GM23248 (cell line): ENCODE data around the gene PLEKHH3. TPM values are rescaled to one million over a fixed set of nuclear protein-coding genes. Genes with fewer than 3 reads are reported as not detected.
"Not testable (repeated sequence)": the region's sequence is repeated elsewhere in the genome, so short reads cannot be mapped to it uniquely, and the experiment has no call there.

Experiments
- DNase-seq: peaks from one replicate; pipeline ENCODE4 v3.0.0-alpha.2; 2015
- H2AFZ ChIP-seq: fragments of 200-600 bp; sonication (generic); 2 replicates; pipeline ENCODE4 v1.6.1; 2016; ENCODE audit warnings: antibody characterized with exemption
- H3F3A ChIP-seq: fragments of 200-600 bp; sonication (generic); 2 replicates; pipeline ENCODE4 v1.6.1; 2016; ENCODE audit warnings: mild to moderate bottlenecking, antibody characterized with exemption, mixed run types; ENCODE audit not compliant: insufficient read depth
- H3K27ac ChIP-seq: fragments of 200-600 bp; sonication (generic); 2 replicates; pipeline ENCODE4 v1.5.1; 2016; ENCODE audit warnings: mild to moderate bottlenecking
- H3K27me3 ChIP-seq: fragments of 200-600 bp; sonication (generic); replicated peaks from 2 replicates; pipeline ENCODE4 v1.6.1; 2016; ENCODE audit warnings: mild to moderate bottlenecking; ENCODE audit not compliant: insufficient read depth
- H3K36me3 ChIP-seq: fragments of 200-600 bp; sonication (generic); 2 replicates; pipeline ENCODE4 v1.6.1; 2016; ENCODE audit warnings: low read depth, mild to moderate bottlenecking
- H3K4me1 ChIP-seq: fragments of 200-600 bp; sonication (generic); 2 replicates; pipeline ENCODE4 v1.6.1; 2016; ENCODE audit warnings: mild to moderate bottlenecking; ENCODE audit not compliant: insufficient read depth
- H3K4me2 ChIP-seq: fragments of 200-600 bp; sonication (generic); one replicate; pipeline ENCODE4 v1.6.1; 2016; ENCODE audit warnings: mild to moderate bottlenecking; ENCODE audit not compliant: unreplicated experiment
- H3K4me3 ChIP-seq: fragments of 200-600 bp; sonication (generic); 2 replicates; pipeline ENCODE4 v1.5.1; 2016; ENCODE audit warnings: mild to moderate bottlenecking
- H3K79me2 ChIP-seq: fragments of 200-600 bp; sonication (generic); 2 replicates; pipeline ENCODE4 v1.6.1; 2016; ENCODE audit warnings: mild to moderate bottlenecking; ENCODE audit not compliant: insufficient read depth
- H3K9ac ChIP-seq: fragments of 200-600 bp; sonication (generic); 2 replicates; pipeline ENCODE4 v1.6.1; 2016; ENCODE audit warnings: mild to moderate bottlenecking
- H3K9me2 ChIP-seq: fragments of 200-600 bp; sonication (generic); 2 replicates; pipeline ENCODE4 v1.6.1; 2016; ENCODE audit warnings: mixed run types, mild to moderate bottlenecking, moderate library complexity; ENCODE audit not compliant: insufficient read depth
- H3K9me3 ChIP-seq: fragments of 200-600 bp; sonication (generic); one replicate; pipeline ENCODE4 v1.6.1; 2017; ENCODE audit warnings: low read depth
- H4K20me1 ChIP-seq: fragments of 200-600 bp; sonication (generic); 2 replicates; pipeline ENCODE4 v1.6.0; 2016; ENCODE audit not compliant: insufficient read depth
- EZH2 ChIP-seq: fragments of 200-600 bp; sonication (generic); IDR thresholded peaks from 2 replicates; pipeline ENCODE4 v1.6.1; 2018; ENCODE audit warnings: antibody characterized with exemption, mild to moderate bottlenecking; ENCODE audit not compliant: insufficient read depth, poor library complexity, severe bottlenecking
- EZH2phosphoT487 ChIP-seq: fragments of 200-600 bp; sonication (generic); IDR thresholded peaks from 2 replicates; pipeline ENCODE4 v1.6.1; 2018; ENCODE audit warnings: antibody characterized with exemption, moderate library complexity, mild to moderate bottlenecking, low read depth; ENCODE audit not compliant: insufficient read depth
- WGBS, 2 experiments: methylation state at CpG; one replicate each; pipeline ENCODE4 v1.1.6; 2015 to 2017; ENCODE audit warnings: low lambda C conversion rate in 2 of 2, low coverage in 1 of 2; ENCODE audit errors: missing lambda C conversion rate in 2 of 2; 5-methylcytosine and 5-hydroxymethylcytosine counted together
- in situ Hi-C: fragments of 300-500 bp; cut with MboI; formaldehyde crosslinking; loops from 2 replicates; pipeline ENCODE4 v1.15.0; 2020
- polyA plus RNA-seq: library from polyadenylated mRNA; unstranded; fragments of >200 nt; fragmentation: Nextera tagmentation; extraction: Ambion mirVana; gene quantifications from 2 replicates; pipeline ENCODE4 v1.2.1, GENCODE V29; 2016
- total RNA-seq: library from RNA; depleted of rRNA; stranded (reverse); fragments of >200 nt; shearing (Covaris generic); gene quantifications from 2 replicates; pipeline ENCODE4 v1.2.3, GENCODE V29; 2014

PLEKHH3 gene
- total and polyA plus RNA-seq, 2 experiments from 2014 or later, result 6.4 to 19.0 TPM

- H3K36me3 ChIP-seq, result peaks cover 13% of the 10 kb centered on the region
- WGBS, 2 experiments, result 91% methylated on average over 13 to 14 of the region's 14 CpGs
- H3K9me3 ChIP-seq, result no peaks in the 10 kb centered on the region
- no peaks in the 10 kb centered on the region for H3K9me2 ChIP-seq
- H3K27ac ChIP-seq, result no peak overlapping the region
- no peak overlapping the region for H3K4me3 ChIP-seq
- in situ Hi-C loops, result no loop called here
- no peak overlapping the region for H2AFZ ChIP-seq
- H3K79me2 ChIP-seq, result peaks cover 18% of the 10 kb centered on the region
- no peaks in the 10 kb centered on the region for H4K20me1 ChIP-seq
- H3K9ac ChIP-seq, result no peak overlapping the region
- peaks cover 37% of the 10 kb centered on the region for H3F3A ChIP-seq
- DNase-seq, result no peak
- no peak overlapping the region for H3K4me2 ChIP-seq
- peaks cover 27% of the 10 kb centered on the region for H3K4me1 ChIP-seq
- no peak for TF ChIP-seq EZH2
- TF ChIP-seq EZH2phosphoT487, result no peak
- no peaks in the 10 kb centered on the region for H3K27me3 ChIP-seq
Measured at GRCh38 chr17:42665581-42666001, 11.2 kb downstream of the PLEKHH3 start.

GRCh38 chr17:42660692-42661345 lies 16.0 kb downstream of the PLEKHH3 start:
- TF ChIP-seq EZH2 (no peak), EZH2phosphoT487 (no peak)
- Histone ChIP-seq H3K4me3 (peak overlapping the region; percentile 60), H3K27ac (peak overlapping the region; percentile 56), H3F3A (peaks cover 20% of the 10 kb centered on the region), H3K9me3 (no peaks in the 10 kb centered on the region), H3K79me2 (peaks cover 24% of the 10 kb centered on the region), H3K27me3 (no peaks in the 10 kb centered on the region), H3K9me2 (no peaks in the 10 kb centered on the region), H3K4me2 (peak overlapping the region; percentile 90), H3K36me3 (peaks cover 9% of the 10 kb centered on the region), H2AFZ (no peak overlapping the region), H3K4me1 (peaks cover 16% of the 10 kb centered on the region), H4K20me1 (no peaks in the 10 kb centered on the region), H3K9ac (peak overlapping the region; percentile 27; the same call in 1 of the 2 replicates)
- 24 to 27% methylated on average over 7 of the region's 7 CpGs for WGBS, 2 experiments
- peak; percentile 89 for DNase-seq
- in situ Hi-C loops, result no loop called here

- H3K9me2 ChIP-seq, H4K20me1 ChIP-seq, DNase-seq, H3K27me3 ChIP-seq, in situ Hi-C loops, H3K36me3 ChIP-seq, H3K9me3 ChIP-seq: not testable (repeated sequence)
- 17 to 82% methylated on average over 1 to 8 of the region's 14 CpGs for WGBS, 2 experiments
- Histone ChIP-seq H3F3A (peaks cover 28% of the 10 kb centered on the region), H3K4me3 (peak overlapping the region; percentile 86), H3K4me1 (peaks cover 23% of the 10 kb centered on the region), H3K27ac (peak overlapping the region; percentile 83), H3K79me2 (peaks cover 24% of the 10 kb centered on the region), H3K4me2 (peak overlapping the region; percentile 91), H2AFZ (peak overlapping the region; percentile 93), H3K9ac (peak overlapping the region; percentile 85)
Measured at GRCh38 chr17:42659932-42660274, 16.9 kb downstream of the PLEKHH3 start.

GRCh38 chr17:42659079-42659931 lies 17.5 kb downstream of the PLEKHH3 start, which contains the start of gene TUBG2:
Gene TUBG2 (plus strand): TSS chr17:42659284. CDS start chr17:42659504, 220 bp downstream.
- Histone ChIP-seq H3K4me3 (peak within 1 kb of the TSS; percentile 86), H3K27ac (peak within 1 kb of the TSS; percentile 83), H3K4me1 (peaks cover 23% of the 10 kb centered on the region), H3F3A (peaks cover 33% of the 10 kb centered on the region), H3K9me2 (no peaks in the 10 kb centered on the region), H3K27me3 (no peaks in the 10 kb centered on the region), H3K79me2 (peaks cover 24% of the 10 kb centered on the region), H3K9ac (peak within 1 kb of the TSS; percentile 85), H3K36me3 (peaks cover 9% of the 10 kb centered on the region), H3K4me2 (peak within 1 kb of the TSS; percentile 91), H2AFZ (peak within 1 kb of the TSS; percentile 93), H3K9me3 (no peaks in the 10 kb centered on the region), H4K20me1 (no peaks in the 10 kb centered on the region)
- 1% methylated on average over 48 to 51 of the region's 59 CpGs for WGBS, 2 experiments
- in situ Hi-C loops, result no loop called here
- TF ChIP-seq EZH2phosphoT487 (no peak), EZH2 (no peak)
- peak; percentile 93 for DNase-seq
